Femur (tissue), 1 donor: ENCODE data around the gene DGCR6L.
"Not testable (repeated sequence)": the region's sequence is repeated elsewhere in the genome, so short reads cannot be mapped to it uniquely, and the experiment has no call there.

Source experiments
- DNase-seq: peaks from one replicate; pipeline ENCODE4 v3.0.0-alpha.2; 2017

The DGCR6L gene

DNA sequence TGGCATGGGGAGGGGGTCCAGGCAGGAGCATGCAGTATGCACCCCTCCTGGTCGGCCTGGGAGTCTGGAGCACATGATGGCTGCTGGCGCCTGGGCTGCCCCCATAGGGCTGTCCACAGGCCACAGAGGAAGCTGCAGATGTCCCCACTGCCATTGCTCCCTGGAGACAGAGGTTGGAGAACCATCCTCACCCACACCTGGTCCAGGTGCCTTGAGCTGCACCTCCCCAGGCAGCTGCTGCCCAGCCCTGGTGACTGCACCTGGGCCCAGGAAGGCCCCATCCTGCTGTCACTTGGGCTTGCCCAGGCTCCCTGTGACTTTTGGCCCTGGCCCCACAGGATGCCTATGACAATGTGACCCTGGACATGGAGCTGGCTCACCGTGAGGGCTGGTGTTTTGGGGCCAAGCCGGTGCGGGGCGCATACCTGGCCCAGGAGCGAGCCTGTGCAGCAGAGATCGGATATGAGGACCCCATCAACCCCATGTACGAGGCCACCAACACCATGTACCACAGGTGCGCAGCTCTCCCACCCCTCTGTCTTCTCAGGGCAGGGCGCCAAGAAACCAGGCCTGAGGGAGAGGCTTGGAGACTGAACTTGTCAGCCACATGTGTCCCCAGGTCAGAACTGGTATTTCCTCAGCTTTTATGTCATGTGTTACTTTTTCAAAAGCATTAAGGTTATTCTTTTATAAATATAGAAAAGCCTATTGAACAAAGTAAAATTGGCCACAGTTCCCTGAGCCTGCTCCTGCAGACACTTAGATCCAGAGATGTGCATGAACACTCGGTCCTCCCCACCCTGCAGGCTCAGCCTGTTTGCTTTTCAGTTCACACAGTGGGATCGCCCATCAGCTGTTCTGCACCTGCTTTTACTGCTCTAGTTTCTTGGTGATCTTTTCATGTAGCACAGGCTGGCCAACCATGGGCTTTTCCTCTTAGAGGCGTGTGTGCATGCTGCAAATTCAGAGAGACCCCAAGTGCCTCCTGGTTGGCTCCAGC is 12.1 kb downstream of the DGCR6L start:
- not testable (repeated sequence) for DNase-seq

DNA sequence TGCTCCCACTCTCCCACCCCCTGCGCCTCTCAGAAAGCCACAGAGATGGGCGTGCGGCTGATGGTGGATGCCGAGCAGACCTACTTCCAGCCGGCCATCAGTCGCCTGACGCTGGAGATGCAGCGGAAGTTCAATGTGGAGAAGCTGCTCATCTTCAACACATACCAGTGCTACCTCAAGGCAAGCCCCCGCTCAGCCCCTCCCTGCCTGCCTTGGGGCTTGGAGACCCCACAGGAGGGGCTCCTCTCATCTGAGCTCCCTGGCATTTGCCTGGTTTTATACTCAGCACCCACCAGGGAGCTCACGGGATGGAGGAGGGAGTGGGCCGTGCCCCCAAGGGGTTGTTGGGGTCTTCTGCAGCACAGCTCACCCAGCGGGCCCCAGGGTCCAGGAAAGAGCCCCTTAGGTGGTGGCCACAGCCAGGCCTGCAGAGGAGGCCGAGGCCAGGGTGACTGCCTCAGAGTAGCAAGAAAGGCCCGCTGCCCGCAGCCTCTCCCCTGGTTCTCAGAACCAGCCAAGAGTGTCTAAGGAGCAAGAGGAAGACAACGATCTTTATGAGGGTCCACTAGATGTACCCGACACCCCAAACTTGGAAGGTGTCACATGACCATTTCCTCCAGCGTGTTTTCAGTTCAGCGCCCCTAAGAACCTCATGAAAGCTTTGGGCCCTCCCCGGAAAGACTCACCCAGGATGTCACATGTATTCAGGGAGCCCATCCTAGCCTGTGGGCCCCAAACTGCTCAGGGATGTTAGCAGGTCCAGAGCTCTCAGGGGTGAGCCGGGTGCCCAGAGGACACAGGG is 13.0 kb downstream of the DGCR6L start:
- DNase-seq, result not testable (repeated sequence)

DNA sequence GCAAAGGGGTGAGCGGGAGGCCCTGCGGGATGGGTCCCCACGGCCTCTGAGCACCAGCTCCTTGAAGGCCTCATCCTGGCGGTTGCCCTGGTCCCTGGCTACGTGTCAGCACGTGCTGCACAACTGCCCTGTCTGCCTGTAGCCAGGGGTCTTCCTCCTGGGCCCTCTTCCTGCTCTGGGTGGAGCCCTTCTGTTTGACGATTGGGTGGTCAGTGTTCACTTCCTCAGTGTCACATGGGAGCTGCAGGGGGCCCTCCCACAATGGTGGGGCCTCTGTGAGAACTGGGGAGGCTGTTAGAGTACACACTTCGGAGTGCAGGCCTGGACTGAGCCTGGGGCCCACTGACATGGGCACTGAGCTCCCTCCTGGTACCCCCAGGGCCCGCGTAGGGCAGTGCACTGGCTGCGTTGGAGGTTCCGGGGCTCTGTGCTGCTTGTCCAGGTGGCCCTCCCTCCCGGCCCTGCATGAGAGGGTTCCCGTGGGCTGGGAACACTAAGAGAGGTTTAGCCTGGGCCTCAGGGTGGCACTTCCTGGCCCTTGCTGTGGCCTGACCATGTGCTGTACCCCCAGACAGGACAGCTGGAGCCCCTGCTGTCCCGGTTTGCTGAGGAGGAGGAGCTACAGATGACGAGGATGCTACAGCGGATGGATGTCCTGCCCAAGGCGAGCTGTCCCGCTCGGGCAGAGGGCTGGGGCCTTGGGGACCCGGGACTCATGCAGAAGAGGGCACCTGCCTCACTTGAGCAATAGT is 13.8 kb downstream of the DGCR6L start:
- DNase-seq, result no peak

DNA sequence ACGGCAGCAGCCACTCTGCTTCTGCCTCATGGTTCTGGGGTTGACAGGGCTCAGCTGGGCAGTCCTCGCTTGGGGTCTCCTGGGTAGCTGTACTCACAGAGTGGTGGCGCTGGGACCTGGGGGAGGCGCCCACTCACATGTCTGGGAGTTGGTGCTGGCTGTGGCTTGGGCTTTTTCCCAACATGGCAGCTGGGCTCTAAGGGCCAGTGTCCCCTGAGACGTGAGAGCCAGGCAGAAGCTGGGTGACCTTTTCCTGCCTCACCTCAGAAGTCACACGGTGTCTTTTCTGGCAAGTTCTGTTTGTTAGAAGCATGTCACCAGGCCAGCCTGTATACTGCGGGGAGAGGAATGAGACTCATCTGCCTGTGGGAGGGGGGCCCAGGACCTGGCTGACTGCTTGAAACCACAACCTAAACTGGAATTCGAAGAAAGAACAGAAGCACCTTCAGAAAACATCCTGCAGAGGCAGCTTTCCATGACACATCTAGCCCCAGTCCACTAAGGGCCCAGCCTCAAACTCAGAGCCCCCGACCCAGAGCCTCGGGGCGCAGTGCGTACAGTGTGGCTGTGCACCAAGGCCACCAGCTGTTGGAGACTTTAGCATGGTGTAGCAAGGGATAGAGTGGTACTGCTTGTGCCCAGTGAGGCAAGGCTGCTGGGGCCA is 14.5 kb downstream of the DGCR6L start:
- DNase-seq, result not testable (repeated sequence)

DNA sequence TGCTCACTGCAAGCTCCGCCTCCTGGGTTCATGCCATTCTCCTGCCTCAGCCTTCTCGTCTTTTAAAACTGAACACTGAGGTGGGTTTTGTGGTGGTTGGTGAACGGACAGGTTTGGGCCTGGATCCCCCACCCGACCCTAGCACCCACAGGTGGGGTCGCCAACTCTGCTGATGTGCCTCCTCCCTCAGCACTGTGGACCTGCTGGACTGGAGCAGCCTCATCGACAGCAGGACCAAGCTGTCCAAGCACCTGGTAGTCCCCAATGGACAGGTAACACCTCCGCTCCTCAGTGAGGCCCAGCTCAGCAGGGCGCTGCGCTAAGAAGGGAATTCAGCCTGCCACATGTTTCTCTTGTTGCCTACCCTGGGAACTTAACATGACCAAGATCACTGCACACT is 15.2 kb downstream of the DGCR6L start:
- DNase-seq, result no peak

DNA sequence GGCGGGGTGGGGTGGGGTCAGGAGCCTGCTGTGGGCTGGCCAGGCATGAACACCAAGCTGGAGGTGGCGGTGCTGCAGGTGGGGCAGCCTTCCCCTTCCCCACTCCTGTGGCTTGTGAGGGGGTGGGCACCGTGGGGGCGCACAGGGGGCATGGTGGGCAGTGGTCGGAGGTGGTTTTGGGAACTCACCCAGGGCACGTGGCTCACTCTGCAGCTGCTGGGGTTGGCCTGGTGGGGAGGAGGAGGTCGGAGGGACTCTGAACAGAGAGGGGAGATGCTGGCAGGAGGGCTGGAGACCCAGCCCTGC is 16.7 kb downstream of the DGCR6L start:
- DNase-seq, result not testable (repeated sequence)

DNA sequence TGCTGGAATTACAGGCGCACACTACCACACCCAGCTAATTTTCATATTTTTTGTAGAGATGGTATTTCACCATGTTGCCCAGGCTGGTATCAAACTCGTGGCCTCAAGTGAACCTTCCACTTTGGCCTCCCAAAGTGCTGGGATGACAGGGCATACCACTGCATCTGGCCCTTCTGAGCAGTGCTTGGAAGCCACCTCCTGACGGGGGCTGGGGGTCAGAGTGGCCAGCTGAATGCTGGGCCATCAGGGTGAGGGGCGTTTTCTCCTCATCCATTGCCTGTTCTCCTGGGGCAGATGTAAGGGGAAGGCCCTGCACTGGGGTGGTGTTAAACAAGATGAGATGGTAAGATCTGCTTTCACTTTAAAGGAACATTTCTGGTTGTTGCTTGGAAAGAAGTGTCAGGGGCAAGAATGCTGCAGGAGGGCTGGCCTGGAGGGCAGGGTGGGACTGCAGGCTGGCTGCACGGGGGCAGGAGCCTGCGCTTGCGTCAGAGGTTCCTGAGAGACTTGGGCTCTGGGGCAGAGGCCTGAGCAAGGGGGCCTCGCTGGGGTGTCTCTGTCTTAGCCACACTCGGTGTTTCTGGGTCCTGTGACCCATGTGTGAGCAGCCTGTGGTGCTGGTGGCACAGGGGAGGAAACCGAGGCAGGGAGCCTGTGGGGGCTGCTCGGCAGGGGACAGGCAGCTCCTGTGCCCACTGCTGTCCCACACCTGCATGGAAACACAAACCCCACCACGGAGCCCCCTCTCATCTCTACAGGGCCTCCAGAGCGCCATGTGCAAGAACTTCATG is 17.2 kb downstream of the DGCR6L start:
- no peak for DNase-seq

DNA sequence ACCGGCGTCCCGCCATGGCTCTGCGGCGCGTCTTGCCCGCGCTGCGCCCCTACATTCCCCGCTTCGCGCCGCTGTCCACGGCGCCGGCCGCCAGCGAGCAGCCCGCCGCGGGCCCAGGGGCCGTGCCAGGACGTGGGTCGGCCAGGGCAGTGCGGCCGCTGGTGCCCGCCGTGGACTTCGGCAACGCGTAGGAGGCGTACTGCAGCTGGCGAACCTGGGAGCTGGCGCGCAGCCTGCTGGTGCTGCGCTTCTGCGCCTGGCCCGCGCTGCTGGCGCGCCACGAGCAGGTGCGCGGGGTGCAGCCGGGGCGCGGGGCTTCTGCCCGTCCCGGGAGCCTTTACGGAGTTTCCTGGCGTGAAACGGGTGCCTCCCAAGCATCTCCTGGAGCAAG is 20.1 kb downstream of the DGCR6L start:
- no peak for DNase-seq

DNA sequence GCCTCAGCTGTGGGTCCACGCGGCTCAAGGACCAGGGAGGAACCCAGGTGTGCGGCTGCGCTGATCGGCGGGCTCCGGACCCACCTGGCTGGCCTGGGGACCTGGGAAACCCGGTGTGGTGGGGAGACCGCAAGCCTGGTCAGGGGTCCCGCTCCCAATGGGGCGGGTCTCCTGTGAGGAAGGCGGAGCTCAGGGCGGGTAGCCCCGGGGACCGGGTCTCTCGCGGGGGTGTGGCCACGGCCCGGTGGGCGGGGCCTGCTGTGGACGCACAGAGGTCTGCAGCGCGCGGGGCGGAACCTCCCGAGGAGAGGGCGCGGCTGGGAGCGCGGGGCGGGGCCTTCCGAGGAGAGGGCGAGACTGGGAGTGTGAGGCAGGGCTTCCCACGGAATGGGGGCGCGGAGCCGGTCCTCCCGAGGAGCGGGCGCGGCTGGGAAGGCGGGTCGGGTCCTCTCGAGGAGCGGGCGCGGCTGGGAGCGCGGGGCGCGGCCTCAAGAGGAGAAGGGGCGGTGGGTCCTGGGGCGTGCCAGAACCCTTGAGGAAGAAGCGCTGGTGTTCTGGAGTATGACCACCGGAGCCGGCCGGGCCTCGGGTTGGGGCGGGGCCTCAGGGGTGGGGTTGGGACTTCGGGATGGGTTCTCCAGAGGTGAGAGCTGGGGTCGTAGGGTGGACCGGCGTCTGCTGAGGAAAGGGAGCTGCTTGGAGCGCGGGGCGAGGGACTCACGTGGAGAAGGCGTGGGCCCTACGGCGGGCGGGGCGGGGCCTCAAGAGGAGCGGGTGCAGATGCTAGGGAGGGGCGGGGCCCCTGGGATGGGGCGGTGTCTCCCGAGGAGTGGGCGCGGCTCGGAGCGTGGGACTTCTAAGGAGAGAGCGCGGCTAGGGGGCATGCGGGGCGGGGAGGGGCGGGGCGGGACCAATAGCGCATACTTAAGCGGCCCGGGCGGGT is 20.8 kb downstream of the DGCR6L start:
- DNase-seq, result peak; percentile 82

DNA sequence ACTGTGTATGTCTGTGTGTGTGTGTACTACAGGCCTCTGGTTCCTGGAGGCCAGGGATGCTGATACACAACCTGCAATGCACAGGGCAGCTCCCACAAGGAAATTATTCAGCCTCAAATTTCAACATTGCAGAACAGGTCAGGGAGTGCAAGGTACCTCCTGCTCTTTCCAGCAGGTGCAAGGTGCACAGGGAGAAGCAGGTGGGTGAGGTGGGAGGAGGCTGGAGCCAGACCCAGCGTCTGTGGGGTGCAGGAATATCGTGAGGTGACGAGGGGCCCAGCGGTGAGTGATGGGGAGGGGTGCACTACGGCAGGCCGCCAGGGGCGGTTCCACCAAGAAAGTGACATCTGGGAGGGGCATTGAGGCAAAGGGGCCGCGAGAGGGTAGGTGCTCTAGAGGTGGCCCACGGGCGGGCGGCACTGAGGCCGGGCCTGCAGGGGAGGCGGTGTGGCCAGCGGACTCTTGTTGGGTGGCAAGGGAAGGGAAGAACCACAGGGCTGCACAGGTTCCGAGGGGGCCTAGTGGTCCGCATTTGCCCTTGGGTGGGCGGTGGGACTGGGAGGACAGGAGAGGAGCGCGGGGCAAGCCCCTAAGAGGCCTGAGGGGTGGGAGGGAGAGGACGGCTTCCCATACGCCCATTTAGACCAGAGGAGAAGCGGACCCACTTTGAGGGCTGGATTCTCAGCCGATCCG is 21.6 kb downstream of the DGCR6L start:
- DNase-seq, result no peak

DNA sequence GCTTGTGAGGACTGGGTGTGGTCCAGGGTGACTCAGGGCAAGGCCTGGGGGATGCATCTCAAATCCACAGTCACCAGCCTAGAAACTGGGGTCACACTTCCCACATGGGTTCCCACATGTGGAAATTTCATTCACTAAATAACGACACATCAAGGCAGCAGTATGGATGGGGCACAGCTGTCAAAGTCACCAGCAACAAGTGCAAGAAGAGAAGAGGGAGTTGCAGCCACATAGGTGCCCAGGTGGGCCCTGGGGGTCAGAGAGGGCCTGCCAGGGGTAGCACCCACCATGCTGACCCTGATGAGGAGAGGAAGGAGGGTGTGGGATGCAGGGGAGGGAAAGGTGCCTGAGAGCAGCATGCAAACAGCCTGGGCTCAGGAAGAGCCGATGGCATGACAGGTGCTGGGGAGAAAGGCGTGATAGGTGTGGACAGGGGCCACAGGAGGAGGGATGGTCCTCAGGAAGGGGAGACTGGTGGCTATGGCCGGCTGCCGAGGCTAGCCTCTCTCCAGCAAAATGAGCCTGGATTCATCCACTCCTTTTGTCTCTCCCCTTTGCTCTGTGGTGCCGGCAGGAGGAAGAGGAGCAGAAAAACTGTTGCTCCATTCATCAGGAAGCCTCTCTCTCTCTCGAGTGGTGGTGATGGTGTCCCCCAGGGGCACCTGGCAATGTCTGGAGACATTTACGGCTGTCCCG is 22.3 kb downstream of the DGCR6L start:
- no peak for DNase-seq

DNA sequence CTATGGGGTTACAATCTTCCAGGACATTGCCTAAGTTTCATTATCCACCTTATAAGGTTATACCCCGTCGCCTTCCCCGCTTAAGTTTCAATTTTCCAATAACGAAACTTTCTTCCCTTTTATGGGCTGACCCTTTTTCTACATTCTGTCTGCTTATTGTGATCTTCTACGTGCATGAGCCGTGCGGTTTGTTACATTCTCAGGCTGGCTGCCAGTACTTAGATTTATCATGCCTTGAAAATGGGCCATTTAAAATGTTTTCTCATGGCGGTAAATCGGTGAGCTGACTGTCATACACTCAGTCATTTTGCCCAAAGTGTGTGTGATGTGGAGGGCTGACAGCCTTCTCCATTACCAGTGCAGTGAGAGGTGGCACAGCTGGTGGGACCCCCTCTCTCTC is 23.3 kb downstream of the DGCR6L start:
- DNase-seq, result no peak

DNA sequence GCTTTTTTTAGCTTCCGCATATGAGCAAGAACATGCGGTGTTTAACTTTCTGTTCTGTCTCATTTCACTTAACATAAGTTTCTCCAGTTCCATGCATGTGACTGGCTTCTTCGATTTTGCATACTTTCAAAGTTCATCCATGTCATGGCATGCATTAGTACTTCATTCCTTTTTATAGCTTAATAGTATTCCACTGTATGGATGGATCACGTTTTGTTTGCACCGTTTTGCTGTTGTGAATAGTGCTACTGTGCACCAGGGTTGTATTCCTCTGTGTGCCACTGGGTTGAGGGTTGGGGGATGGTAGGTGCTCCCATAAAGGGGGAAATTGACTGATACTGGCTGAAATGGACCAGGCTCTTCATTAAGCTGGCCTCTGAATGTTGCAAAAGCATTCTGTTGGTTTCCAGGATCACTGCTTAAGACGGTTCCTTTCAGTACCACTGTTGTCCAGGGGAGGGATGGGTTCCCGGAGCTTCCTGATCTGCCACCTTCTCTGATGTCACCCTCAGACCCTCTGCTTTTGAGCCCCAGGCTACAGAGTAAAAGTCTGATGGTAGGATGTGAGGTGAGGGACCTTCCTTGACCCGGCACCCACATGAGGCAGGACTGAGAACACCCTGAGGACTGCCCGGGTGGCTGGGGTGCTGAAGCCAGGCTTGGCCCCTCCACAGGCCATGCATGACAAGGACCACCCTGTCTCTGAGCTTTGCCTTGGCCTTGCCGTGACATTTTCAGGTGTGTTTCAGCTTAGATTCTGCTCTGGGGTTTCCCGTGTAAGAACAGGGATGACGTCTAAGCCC is 24.4 kb downstream of the DGCR6L start:
- no peak for DNase-seq

DNA sequence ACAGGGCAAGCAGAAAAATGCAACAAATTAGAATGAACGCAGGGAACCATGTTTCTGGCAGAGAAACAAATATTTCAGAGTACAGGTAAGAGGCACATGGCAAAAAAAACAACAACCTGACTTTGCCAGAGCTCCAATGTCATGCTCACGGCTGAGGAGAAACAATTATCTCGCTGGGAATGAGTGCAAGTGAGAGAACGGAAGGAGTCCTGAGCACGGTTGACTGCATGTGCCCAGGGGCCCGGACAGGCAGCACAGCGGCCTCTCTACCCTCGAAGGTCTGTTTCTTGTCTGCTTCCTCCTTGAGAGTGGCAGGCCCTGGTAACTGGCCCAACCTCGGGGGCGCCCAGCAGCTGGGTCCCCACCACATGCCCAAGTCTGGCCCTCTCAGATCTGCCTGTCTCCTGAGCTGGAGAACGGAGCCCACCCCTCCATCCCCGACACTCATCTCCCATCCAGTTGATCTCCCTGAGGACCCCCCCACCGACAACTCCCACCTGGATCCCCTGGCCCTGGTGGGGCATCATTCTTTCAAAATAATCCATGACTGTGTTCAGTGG is 27.1 kb downstream of the DGCR6L start:
- no peak for DNase-seq

DNA sequence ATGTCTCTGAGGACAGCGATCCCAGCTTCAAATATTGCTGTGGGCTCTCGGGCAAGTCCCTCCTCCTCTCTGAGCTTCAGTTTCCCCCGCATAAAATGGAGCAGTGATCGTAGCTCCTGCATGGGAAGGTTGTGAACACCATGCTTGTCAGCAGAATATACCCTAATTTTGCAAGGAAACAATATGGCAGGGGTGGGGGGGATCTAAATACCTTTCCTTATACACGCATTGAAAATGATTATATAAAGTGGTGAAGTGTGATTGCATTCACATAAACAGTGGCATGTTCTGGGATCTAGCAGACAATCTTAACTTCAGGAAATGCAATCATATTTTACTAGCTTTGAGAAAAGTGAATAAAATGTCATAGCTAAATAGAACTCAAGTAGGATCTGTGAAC is 27.8 kb downstream of the DGCR6L start:
- DNase-seq, result no peak

DNA sequence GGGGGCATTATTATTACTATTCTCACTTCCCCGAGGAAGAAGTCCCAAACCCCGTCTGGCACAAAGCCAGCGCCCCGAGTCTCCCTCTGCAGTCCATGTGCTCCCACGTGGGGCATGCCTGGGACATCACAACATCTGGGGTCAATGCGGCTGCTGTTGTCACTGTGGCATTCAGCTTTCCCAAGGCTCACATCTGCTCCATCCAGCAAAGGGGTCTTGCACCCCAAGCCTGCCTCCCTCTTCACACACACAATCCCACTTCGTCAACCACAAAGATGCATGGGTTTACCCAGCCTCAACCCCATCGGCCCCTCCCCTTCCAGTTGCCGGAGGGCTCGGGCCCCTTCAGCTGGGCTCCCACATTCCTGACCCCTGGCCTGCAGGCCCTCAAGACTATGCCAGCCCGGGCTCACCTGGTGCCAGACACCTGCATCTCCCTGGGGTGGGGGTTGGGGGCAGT is 28.2 kb downstream of the DGCR6L start:
- DNase-seq, result no peak

DNA sequence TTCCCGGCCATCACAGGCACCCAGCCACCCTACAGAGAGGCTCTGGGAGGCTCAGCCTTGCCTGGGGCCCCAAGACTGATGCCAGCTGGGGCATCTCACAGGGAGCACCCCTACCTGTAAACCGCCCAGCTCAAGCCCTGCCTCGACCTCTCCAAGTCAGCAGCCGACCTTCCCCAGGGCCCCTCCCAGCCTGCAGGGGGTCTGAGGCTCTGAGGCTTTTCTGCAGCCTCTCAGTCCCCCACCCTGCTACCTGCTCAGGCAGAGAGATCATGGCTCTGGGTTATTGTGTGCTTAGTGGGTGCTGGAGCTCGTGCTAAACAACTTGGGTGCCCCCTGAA is 28.6 kb downstream of the DGCR6L start:
- DNase-seq, result no peak

DNA sequence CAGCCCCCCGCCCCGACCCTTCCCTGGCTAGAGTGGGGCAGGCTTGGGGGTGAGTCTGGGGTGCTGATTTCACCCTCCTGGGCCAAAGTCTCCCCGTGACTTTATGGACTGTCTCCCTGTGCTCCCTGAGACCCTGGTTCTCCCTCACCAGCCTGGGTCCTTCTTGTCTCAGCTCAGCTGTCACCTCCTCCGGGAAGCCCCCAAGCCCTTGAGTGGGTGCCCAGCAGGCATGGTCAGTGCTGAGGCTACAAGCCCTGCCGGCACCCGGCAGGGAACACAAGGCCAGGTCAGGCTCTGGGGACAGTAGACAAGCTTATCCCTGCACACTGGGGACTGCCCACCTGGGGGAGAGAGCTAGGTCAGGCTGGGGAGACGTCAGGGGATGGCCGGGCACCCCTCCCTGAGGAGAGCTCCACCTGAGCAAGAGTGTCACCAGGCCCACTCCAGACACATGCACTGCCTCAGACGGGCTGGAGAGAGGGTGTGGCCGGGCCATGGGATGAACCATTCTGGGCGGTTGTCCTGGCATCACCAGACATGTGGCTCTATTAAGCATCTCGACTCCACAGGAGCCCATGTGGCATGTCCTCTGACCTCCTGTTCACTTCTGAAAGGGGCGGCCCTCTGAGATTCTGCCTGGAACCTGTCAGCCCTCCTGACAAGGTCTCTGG is 29.1 kb downstream of the DGCR6L start:
- no peak for DNase-seq
